GM19239 (cell line): ENCODE results near the gene PTPN23.
"Not testable (repeated sequence)": the region's sequence is repeated elsewhere in the genome, so short reads cannot be mapped to it uniquely, and the experiment has no call there.

Experiments used
- DNase-seq: peaks from one replicate; pipeline ENCODE4 v3.0.0; 2011; ENCODE audit warnings: low spot score; ENCODE audit not compliant: insufficient read length
- FAIRE-seq: peaks from 2 replicates; lab custom pipeline; 2011; peaks lifted over from hg19 to GRCh38; lab: Jason Lieb, UNC

Gene PTPN23

GRCh38 chr3:47433796-47434195 is 53.0 kb downstream of the PTPN23 start:
- FAIRE-seq: no peak
- no peak for DNase-seq

- DNase-seq: no peak
- FAIRE-seq: no peak
Observed at GRCh38 chr3:47434849-47435248, 54.0 kb downstream of the PTPN23 start.

- FAIRE-seq (no peak), DNase-seq (no peak)
Observed at GRCh38 chr3:47436180-47436579, 55.4 kb downstream of the PTPN23 start.

- DNase-seq (no peak), FAIRE-seq (no peak)
Observed at GRCh38 chr3:47440131-47440530, 59.3 kb downstream of the PTPN23 start.

DNA sequence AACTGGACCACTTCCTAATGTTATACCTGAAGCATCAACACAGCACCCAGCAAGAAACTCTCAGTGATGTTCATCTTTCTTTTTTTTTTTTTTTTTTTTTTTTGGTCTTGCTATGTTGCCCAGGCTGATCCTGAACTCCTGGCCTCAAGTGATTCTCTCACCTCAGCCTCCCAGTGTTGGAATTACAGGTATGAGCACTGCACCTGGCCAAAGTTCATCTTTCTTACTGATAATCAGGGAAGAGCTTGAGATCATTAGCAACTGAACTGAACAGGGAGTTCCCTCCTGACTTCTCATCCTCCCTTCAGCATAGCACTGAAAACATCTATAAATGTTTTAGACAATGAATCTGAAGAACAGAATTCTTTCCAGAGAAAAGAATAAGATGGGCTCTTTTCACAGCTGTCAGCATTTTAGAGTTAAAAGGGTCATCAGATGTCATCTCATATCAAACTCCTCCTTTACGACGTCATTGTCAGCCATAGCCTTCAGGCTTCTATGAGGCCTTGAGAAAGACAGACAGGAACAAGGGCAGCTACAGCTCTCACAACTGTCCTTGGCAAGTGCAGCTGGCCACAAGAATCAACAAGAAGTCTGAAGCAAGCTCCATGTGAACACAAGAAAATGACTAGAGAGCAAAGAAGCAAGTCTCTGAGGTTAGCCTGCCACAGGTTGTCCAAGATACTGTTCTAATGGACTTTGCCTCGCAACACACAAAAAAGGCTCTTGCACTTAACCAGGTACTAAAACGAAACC is 61.2 kb downstream of the PTPN23 start:
- FAIRE-seq (no peak), DNase-seq (no peak)

DNA sequence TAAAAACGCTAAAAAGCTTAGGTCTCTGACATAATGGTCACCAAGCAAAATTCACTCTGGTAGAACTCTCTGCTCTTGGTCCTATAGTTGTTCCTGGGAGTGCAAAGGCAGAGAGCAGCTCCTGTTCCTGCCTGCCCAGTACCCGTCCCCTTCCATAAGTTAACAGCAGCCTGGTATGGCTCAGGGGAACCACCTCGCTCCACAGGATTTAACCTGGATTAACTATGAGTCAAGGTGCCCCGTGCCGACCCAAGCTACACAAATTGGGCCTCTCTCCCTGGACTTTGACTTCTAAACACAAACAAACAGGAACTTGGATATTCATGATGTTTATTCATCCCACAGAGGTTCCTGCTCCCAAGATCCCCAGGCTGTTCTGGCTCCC is 62.8 kb downstream of the PTPN23 start:
- no peak for DNase-seq
- no peak for FAIRE-seq

DNA sequence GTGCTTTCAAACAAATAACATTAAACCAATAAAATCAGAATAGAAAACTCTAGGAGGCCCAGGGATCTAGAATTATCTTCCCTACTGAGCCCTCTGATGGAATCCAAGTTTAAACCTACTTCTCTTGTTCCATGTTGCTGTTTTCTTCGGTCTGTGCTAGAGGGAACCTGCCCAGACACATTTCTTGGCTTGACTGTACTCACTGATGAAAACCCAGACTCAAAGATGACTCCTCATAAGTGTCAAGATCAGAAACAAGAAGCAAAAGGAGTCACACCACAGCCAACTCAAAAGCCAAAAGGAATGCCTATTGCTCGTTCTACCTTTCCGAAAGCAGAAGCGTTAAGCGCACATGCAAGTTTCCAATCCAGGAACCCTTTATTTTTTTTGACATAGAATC is 63.3 kb downstream of the PTPN23 start:
- FAIRE-seq (no peak), DNase-seq (no peak)

DNA sequence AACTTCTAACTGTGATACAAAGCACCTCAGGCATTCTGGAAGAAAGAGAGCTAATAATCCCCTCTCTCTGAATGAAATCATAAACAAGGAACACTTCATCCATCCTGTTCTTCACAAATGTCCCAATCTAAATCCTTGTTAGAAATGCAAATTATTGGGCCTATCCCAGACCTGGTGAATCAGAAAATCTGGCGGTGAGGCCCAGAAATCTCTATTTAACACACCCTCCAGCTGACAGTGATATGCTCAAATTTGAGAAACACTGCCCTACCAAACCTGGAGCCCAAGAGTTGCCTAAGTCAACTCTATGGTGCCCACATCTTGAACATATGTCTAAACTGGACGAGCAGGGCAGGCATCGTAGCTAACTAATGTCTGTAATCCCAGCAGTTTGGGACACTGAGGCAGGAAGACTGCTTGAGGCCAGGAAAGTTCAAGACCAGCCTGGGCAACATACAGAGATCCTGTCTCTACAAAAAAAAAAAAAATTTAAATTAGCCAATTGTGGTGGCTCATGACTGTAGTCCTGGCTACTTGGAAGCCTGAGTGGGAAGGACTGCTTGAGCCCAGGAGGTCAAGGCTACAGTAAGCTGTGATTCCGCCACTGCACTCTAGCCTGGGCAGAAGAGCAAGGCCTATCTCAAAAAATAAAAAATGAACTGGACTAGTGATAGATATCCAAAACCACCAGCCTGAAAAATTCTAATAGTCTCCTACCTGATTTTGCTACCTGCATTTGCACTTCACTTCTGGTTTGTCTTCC is 71.8 kb downstream of the PTPN23 start:
- no peak for FAIRE-seq
- DNase-seq: no peak

DNA sequence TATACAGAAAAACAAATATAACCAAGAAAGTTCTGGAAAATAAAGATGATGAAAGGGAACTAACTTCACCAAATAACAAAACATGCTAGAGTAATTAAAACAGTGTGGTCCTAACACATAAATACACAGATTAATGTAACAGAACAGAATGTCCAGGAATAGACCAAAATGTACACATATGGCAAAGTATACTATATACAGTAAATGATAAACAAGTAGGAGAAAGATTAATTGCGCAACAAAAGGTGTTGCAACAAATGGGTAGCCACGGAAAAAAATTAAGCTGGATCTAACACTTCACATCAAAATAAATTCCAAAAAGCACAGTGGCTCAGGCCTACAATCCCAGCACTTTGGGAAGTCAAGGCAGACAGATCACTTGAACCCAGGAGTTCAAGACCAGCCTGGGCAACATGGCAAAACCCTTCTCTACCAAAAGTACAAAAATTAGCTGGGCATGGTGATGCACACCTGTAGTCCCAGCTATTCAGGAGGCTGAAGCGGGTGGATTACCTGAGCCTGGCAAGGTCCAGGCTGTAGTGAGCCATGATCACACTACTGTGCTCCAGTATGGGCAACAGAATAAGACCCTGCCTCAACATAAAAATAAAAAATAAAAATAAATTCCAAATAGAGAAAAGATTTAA is 75.1 kb downstream of the PTPN23 start:
- DNase-seq: no peak
- no peak for FAIRE-seq

DNA sequence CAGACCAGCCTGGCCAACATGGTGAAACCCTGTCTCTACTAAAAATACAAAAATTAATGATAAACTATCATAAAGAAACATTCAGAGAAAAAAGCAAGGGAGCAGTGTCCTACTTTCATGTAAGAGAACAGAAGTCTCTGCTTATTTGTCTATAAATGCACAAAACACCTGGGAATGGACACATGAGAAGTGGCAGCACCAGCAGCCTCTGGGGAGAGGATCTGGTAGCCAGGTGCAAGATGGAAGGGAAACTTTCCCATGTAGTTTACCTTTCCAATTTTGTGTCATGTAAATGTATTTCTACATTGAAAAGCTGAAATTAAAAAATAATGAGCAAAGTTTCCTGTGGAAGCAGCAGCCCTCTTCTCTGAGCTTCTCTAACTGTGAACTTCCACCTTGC is 76.2 kb downstream of the PTPN23 start:
- FAIRE-seq: no peak
- DNase-seq: no peak

DNA sequence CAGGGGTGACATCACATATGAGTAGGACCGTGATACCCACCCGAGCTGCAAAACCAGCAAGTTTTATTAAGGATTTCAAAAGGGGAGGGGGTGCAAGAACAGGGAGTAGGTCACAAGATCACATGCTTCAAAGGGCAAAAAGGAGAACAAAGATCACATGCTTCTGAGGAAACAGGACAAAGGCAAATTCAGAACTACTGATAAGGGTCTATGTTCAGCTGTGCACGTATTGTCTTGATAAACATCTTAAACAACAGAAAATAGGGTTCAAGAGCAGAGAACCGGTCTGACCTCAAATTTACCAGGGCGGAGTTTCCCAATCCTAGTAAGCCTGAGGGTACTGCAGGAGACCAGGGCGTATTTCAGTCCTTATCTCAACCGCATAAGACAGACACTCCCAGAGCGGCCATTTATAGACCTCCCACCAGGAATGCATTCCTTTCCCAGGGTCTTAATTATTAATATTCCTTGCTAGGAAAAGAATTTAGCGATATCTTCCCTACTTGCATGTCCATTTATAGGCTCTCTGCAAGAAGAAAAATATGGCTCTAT is 78.8 kb downstream of the PTPN23 start:
- not testable (repeated sequence) for DNase-seq, FAIRE-seq
